Measurements from ENCODE around the gene RBP3.

RBP3 gene

DNA sequence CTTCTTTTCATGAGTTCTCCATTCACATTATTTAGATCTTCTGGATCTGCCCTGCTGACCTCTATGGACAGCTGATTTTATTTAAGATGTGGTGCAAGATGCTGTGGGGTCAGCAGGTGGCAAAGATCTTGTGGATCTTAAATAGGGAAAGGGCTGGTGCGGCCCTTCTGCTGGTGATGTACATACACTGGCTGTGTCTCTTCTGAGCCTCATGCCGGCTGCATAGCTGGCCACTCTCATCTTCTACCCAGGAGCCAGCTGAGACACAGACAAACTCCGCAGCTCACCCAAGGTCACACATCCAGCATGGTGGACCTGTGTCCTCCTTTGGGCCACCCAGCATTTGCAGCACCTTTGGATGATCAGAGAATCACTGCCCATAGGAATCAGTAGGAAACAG lies 9.7 kb downstream of the RBP3 start:
- TF ChIP-seq EZH2phosphoT487 (IDR thresholded peaks at IDR 0.05; ENCODE audit: low read length) (no peak), EZH2 (optimal IDR thresholded peaks at IDR 0.05; ENCODE audit: low read depth, low read length) (no peak)
- TF ChIP-seq, protein P1, sequence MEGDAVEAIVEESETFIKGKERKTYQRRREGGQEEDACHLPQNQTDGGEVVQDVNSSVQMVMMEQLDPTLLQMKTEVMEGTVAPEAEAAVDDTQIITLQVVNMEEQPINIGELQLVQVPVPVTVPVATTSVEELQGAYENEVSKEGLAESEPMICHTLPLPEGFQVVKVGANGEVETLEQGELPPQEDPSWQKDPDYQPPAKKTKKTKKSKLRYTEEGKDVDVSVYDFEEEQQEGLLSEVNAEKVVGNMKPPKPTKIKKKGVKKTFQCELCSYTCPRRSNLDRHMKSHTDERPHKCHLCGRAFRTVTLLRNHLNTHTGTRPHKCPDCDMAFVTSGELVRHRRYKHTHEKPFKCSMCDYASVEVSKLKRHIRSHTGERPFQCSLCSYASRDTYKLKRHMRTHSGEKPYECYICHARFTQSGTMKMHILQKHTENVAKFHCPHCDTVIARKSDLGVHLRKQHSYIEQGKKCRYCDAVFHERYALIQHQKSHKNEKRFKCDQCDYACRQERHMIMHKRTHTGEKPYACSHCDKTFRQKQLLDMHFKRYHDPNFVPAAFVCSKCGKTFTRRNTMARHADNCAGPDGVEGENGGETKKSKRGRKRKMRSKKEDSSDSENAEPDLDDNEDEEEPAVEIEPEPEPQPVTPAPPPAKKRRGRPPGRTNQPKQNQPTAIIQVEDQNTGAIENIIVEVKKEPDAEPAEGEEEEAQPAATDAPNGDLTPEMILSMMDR (IDR thresholded peaks at IDR 0.05; ENCODE audit: low read length) = no peak
- Histone ChIP-seq H2AFZ (ENCODE audit: low read length) (no peak overlapping the region), H4K20me1 (ENCODE audit: insufficient read depth, low read length) (no peaks in the 10 kb centered on the region), H3F3A (ENCODE audit: insufficient read depth, low read length) (no peaks in the 10 kb centered on the region), H3K79me2 (ENCODE audit: low read length) (no peaks in the 10 kb centered on the region), H3K4me3 (ENCODE audit: low read length) (no peak overlapping the region), H3K9ac (ENCODE audit: low read length) (no peak overlapping the region), H3K4me2 (ENCODE audit: low read depth, low read length) (no peak overlapping the region), H3K9me2 (replicated peaks; ENCODE audit: insufficient read depth, low read length) (no peaks in the 10 kb centered on the region), H3K36me3 (replicated peaks; ENCODE audit: insufficient read depth, low read length) (no peaks in the 10 kb centered on the region), H3K4me1 (ENCODE audit: low read length) (no peaks in the 10 kb centered on the region), H3K27me3 (replicated peaks; ENCODE audit: insufficient read depth, low read length) (peaks cover 11% of the 10 kb centered on the region), H3K27ac (ENCODE audit: low read length) (no peak overlapping the region), H3K9me3 (replicated peaks; ENCODE audit: insufficient read depth, low read length) (no peaks in the 10 kb centered on the region)
- no peak for DNase-seq

DNA sequence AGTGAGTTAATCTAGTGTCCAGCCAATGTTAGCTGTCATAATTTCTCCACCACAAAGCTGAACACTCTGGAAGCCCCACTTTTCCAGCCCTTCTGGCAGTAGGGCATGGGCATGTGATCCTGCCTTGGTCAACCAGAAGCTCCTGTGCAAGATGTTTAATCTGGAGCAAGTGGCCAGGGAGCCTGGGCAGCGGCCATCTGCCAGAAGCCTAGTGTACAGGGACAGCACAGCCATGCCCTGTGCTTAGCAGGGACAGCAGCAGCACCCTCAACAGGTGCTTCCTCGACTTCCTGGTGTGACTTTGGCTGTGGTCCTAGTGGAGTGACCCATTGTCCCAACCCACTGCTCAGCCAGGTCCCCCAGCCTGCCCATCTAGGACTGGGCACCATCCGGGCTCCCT lies 10.3 kb downstream of the RBP3 start:
- Histone ChIP-seq H3K4me2 (ENCODE audit: low read depth, low read length) (no peak overlapping the region), H2AFZ (ENCODE audit: low read length) (no peak overlapping the region), H3K9me2 (replicated peaks; ENCODE audit: insufficient read depth, low read length) (no peaks in the 10 kb centered on the region), H4K20me1 (ENCODE audit: insufficient read depth, low read length) (no peaks in the 10 kb centered on the region), H3K27ac (ENCODE audit: low read length) (no peak overlapping the region), H3K27me3 (replicated peaks; ENCODE audit: insufficient read depth, low read length) (peaks cover 16% of the 10 kb centered on the region), H3F3A (ENCODE audit: insufficient read depth, low read length) (no peaks in the 10 kb centered on the region), H3K9ac (ENCODE audit: low read length) (no peak overlapping the region), H3K9me3 (replicated peaks; ENCODE audit: insufficient read depth, low read length) (no peaks in the 10 kb centered on the region), H3K4me3 (ENCODE audit: low read length) (no peak overlapping the region), H3K79me2 (ENCODE audit: low read length) (no peaks in the 10 kb centered on the region), H3K4me1 (ENCODE audit: low read length) (no peaks in the 10 kb centered on the region), H3K36me3 (replicated peaks; ENCODE audit: insufficient read depth, low read length) (no peaks in the 10 kb centered on the region)
- TF ChIP-seq, protein P1 (IDR thresholded peaks at IDR 0.05; ENCODE audit: low read length) = no peak
- TF ChIP-seq EZH2 (optimal IDR thresholded peaks at IDR 0.05; ENCODE audit: low read depth, low read length) (no peak), EZH2phosphoT487 (IDR thresholded peaks at IDR 0.05; ENCODE audit: low read length) (no peak)
- no peak for DNase-seq

DNA sequence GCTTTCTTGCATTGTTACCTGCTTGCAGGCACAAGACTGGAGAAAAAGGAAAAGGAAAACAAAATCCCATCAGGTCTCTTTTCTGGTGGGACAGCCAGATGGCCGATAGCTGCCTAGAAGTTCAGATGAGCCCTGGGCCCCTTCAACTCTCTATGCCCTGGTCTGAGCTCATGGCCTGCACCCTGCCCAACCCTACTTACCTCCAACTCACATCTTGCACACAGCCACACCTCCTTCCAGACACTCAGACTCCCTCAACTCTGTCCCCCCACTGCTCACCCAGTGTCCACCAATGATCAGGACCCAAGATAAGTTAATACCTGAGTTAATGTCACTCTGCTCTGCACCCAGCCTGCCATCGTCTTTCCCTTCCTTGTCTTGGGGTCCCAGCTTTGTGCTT lies 10.9 kb downstream of the RBP3 start:
- H3K36me3 ChIP-seq (replicated peaks; ENCODE audit: insufficient read depth, low read length) = no peaks in the 10 kb centered on the region
- H3K79me2 ChIP-seq (ENCODE audit: low read length) = no peaks in the 10 kb centered on the region
- H3K4me1 ChIP-seq (ENCODE audit: low read length) = no peaks in the 10 kb centered on the region
- H4K20me1 ChIP-seq (ENCODE audit: insufficient read depth, low read length) = no peaks in the 10 kb centered on the region
- H2AFZ ChIP-seq (ENCODE audit: low read length) = no peak overlapping the region
- no peaks in the 10 kb centered on the region for H3K9me3 ChIP-seq (replicated peaks; ENCODE audit: insufficient read depth, low read length)
- no peaks in the 10 kb centered on the region; the same call in 1 of the 2 replicates for H3F3A ChIP-seq (ENCODE audit: insufficient read depth, low read length)
- no peak overlapping the region for H3K4me3 ChIP-seq (ENCODE audit: low read length)
- no peaks in the 10 kb centered on the region for H3K9me2 ChIP-seq (replicated peaks; ENCODE audit: insufficient read depth, low read length)
- TF ChIP-seq, protein P1 (IDR thresholded peaks at IDR 0.05; ENCODE audit: low read length) = no peak
- TF ChIP-seq EZH2 (optimal IDR thresholded peaks at IDR 0.05; ENCODE audit: low read depth, low read length) (no peak), EZH2phosphoT487 (IDR thresholded peaks at IDR 0.05; ENCODE audit: low read length) (no peak)
- no peak overlapping the region for H3K27ac ChIP-seq (ENCODE audit: low read length)
- DNase-seq = no peak
- no peak overlapping the region for H3K4me2 ChIP-seq (ENCODE audit: low read depth, low read length)
- no peak overlapping the region for H3K9ac ChIP-seq (ENCODE audit: low read length)
- H3K27me3 ChIP-seq (replicated peaks; ENCODE audit: insufficient read depth, low read length) = peaks cover 22% of the 10 kb centered on the region
